SK-N-SH (cell line): Measurements from ENCODE around the gene TELO2. TPM values are rescaled to one million over a fixed set of nuclear protein-coding genes. Genes with fewer than 3 reads are reported as not detected.

Source experiments
- CTCF ChIA-PET: fragments of 300-600, 350-600 bp; formaldehyde crosslinking; extraction: SDS; loops from one replicate; lab custom pipeline; 2021; lab: Yijun Ruan, JAX
- POLR2A ChIA-PET: fragments of 350-600 bp; sonication (Branson Sonifier 250); formaldehyde crosslinking; extraction: SDS; loops from one replicate; lab custom pipeline; 2020; ENCODE audit warnings: antibody characterized with exemption, inconsistent platforms; lab: Yijun Ruan, JAX
- DNase-seq: peaks from one replicate; pipeline ENCODE4 v3.0.0; 2012
- H2AFZ ChIP-seq: fragments of 200-600 bp; sonication (generic); 2 replicates; pipeline ENCODE4 v1.8.1; 2016; ENCODE audit warnings: antibody characterized with exemption, mild to moderate bottlenecking, low read depth
- H3F3A ChIP-seq: fragments of 200-600 bp; sonication (generic); replicated peaks from 2 replicates; pipeline ENCODE3; 2016; ENCODE audit warnings: antibody characterized with exemption, mild to moderate bottlenecking; ENCODE audit not compliant: insufficient read depth
- H3K27ac ChIP-seq, 2 experiments: fragments of 200-500 bp in 1 of 2; fragments of 200-600 bp in 1 of 2; sonication (Bioruptor generic) in 1 of 2; sonication (generic), shearing (Covaris generic) in 1 of 2; 2 replicates each; pipeline versions ENCODE4 v1.5.1 to v1.6.1; 2014 to 2016; ENCODE audit warnings: low read depth in 2 of 2, inconsistent platforms in 1 of 2, low read length in 1 of 2, mild to moderate bottlenecking in 1 of 2, mixed read lengths in 1 of 2
- H3K27me3 ChIP-seq: fragments of 200-600 bp; sonication (generic), shearing (Covaris generic); 2 replicates; pipeline ENCODE4 v1.6.1; 2016; ENCODE audit warnings: mixed run types; ENCODE audit not compliant: insufficient read depth
- H3K36me3 ChIP-seq, 2 experiments: fragments of 200-500 bp in 1 of 2; fragments of 200-600 bp in 1 of 2; sonication (Bioruptor generic) in 1 of 2; sonication (generic) in 1 of 2; replicated peaks in 1 of 2; 2 replicates each; pipeline versions ENCODE3 to v1.5.1; 2014 to 2016; ENCODE audit warnings: low read length in 1 of 2, mild to moderate bottlenecking in 1 of 2; ENCODE audit not compliant: insufficient read depth in 2 of 2, control insufficient read depth in 1 of 2
- H3K4me1 ChIP-seq, 2 experiments: fragments of 200-500 bp in 1 of 2; fragments of 200-600 bp in 1 of 2; sonication (Bioruptor generic) in 1 of 2; sonication (generic), shearing (Covaris generic) in 1 of 2; 2 replicates each; pipeline versions ENCODE4 v1.5.1 to v1.6.1; 2014 to 2016; ENCODE audit warnings: low read depth in 1 of 2, low read length in 1 of 2, mixed run types in 1 of 2; ENCODE audit not compliant: insufficient read depth in 2 of 2, control insufficient read depth in 1 of 2
- H3K4me2 ChIP-seq: fragments of 200-600 bp; sonication (generic), shearing (Covaris generic); 2 replicates; pipeline ENCODE4 v1.6.1; 2017; ENCODE audit warnings: mixed run types
- H3K4me3 ChIP-seq, 2 experiments: fragments of 200-500 bp in 1 of 2; fragments of 200-600 bp in 1 of 2; sonication (Bioruptor generic) in 1 of 2; sonication (generic), shearing (Covaris generic) in 1 of 2; 2 replicates each; pipeline versions ENCODE4 v1.5.1 to v1.8.1; 2014 to 2016; ENCODE audit warnings: low read depth in 2 of 2, inconsistent platforms in 1 of 2, low read length in 1 of 2, mild to moderate bottlenecking in 1 of 2, mixed read lengths in 1 of 2, moderate library complexity in 1 of 2
- H3K79me2 ChIP-seq: fragments of 200-600 bp; sonication (generic); 2 replicates; pipeline ENCODE4 v1.8.1; 2017; ENCODE audit warnings: mild to moderate bottlenecking; ENCODE audit not compliant: insufficient read depth
- H3K9ac ChIP-seq: fragments of 200-600 bp; sonication (generic); 2 replicates; pipeline ENCODE4 v1.6.1; 2017; ENCODE audit warnings: mixed run types
- H3K9me2 ChIP-seq: fragments of 200-600 bp; sonication (generic); 2 replicates; pipeline ENCODE4 v1.6.1; 2017; ENCODE audit warnings: mixed run types
- H3K9me3 ChIP-seq: fragments of 200-600 bp; sonication (generic); 2 replicates; pipeline ENCODE4 v1.6.1; 2017; ENCODE audit warnings: mixed run types, mild to moderate bottlenecking, moderate library complexity
- H4K20me1 ChIP-seq: fragments of 200-600 bp; sonication (generic); 2 replicates; pipeline ENCODE4 v1.6.1; 2017; ENCODE audit warnings: mild to moderate bottlenecking, mixed run types; ENCODE audit not compliant: insufficient read depth
- EP300 ChIP-seq, 2 experiments: IDR thresholded peaks; 2 replicates each; pipeline versions ENCODE4 v1.4.0 to v1.6.1; 2012; ENCODE audit warnings: borderline replicate concordance in 1 of 2, low read depth in 1 of 2, low read length in 1 of 2
- FOXJ3 ChIP-seq: sonication (generic); formaldehyde crosslinking; IDR thresholded peaks from 2 replicates; pipeline ENCODE4 v1.5.1; 2020; ENCODE audit warnings: mild to moderate bottlenecking, missing genetic modification reagents
- GABPA ChIP-seq: IDR thresholded peaks from 2 replicates; pipeline ENCODE4 v1.4.0; 2012; ENCODE audit warnings: low read depth, mild to moderate bottlenecking
- JUND ChIP-seq: IDR thresholded peaks from 2 replicates; pipeline ENCODE4 v1.4.0; 2012
- MXI1 ChIP-seq: IDR thresholded peaks from 2 replicates; pipeline ENCODE4 v1.6.1; 2012; ENCODE audit warnings: mild to moderate bottlenecking, low read depth, low read length, improper control_type of control experiment
- RXRA ChIP-seq: IDR thresholded peaks from 2 replicates; pipeline ENCODE4 v1.4.0; 2012; ENCODE audit warnings: low read depth, mild to moderate bottlenecking, borderline replicate concordance
- SMC3 ChIP-seq: IDR thresholded peaks from 2 replicates; pipeline ENCODE4 v1.6.1; 2012; ENCODE audit warnings: low read depth, low read length, improper control_type of control experiment
- TEAD4 ChIP-seq: IDR thresholded peaks from 2 replicates; pipeline ENCODE4 v1.4.0; 2012; ENCODE audit warnings: mild to moderate bottlenecking, borderline replicate concordance; ENCODE audit not compliant: insufficient read depth
- WGBS: methylation state at CpG from one replicate; pipeline ENCODE4 v1.1.6; 2017; ENCODE audit warnings: low lambda C conversion rate; 5-methylcytosine and 5-hydroxymethylcytosine counted together
- polyA plus RNA-seq, 3 experiments: library from polyadenylated mRNA; depleted of rRNA; stranded (reverse); fragments of >200 nt; gene quantifications; 2 replicates each; pipeline ENCODE4 v1.2.3, GENCODE V29; 2012
- TF ChIP-seq, protein P1 (sequence below): IDR thresholded peaks from 2 replicates; pipeline ENCODE4 v1.4.0; 2012; ENCODE audit warnings: low read depth, borderline replicate concordance
- TF ChIP-seq, protein P2 (sequence below): fragments of 200-600 bp; sonication (generic); IDR thresholded peaks from 2 replicates; pipeline ENCODE4 v1.6.1; 2017; ENCODE audit warnings: antibody characterized with exemption, mild to moderate bottlenecking, moderate library complexity
- TF ChIP-seq, protein P3 (sequence below): fragments of 150-350 bp; IDR thresholded peaks from 2 replicates; pipeline ENCODE4 v1.6.1; 2016; ENCODE audit warnings: mild to moderate bottlenecking, low read depth, low read length
- TF ChIP-seq, protein P4 (sequence below): IDR thresholded peaks from 2 replicates; pipeline ENCODE4 v1.6.1; 2012; ENCODE audit warnings: mild to moderate bottlenecking, low read depth, low read length, moderate library complexity

Gene TELO2
- polyA plus RNA-seq, 1 of the 3 experiments (the other 2 are of a cell fraction) = 24.2 TPM

DNA sequence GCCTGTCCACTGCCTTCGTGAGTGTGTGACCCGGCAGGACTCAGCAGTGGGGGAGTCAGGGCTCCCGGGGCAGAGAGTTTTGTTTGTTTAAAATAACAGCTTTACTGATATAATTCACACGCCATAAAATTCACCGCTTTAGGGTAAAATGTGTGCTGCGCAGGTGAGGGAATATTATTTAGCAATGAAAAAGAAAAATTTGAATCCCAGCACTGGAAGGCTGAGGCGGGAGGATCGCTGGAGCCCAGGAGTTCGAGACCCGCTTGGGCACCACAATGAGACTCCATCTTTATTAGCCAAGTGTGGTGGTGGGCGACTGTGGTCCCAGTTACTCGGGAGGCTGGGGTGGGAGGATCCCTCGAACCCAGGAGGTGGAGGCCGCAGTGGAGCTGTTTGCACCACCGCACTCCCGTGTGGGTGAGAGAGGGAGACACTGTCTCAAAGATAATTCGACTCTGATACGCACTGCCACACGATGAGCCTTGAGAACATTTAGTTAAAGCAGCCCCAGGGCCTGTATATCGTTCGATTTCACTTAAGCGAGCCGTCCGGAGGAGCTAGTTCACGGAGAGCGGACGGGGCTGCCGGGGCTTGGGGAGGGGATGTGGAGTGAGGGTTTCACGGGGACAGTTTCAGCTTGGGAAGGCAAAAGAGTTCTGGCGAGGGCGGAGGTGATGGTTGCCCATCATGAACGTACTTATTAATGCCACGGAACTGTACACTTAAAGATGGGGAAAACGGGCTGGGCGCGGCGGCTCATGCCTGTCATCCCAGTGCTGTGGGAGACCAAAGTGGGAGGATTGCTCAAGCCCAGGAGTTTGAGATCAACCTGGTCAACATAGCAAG lies 10.2 kb downstream of the TELO2 start:
- peaks cover 0 to 40% of the 10 kb centered on the region in 2 experiments for H3K36me3 ChIP-seq
- no peak overlapping the region for H2AFZ ChIP-seq
- H3K4me1 ChIP-seq = no peaks in the 10 kb centered on the region
- H3K4me3 ChIP-seq = no peak overlapping the region
- no peaks in the 10 kb centered on the region for H3K79me2 ChIP-seq
- TF ChIP-seq EP300 (IDR thresholded peaks at IDR 0.05; ENCODE audit: borderline replicate concordance in 1 of 2, low read depth in 1 of 2, low read length in 1 of 2) (no peak), FOXJ3 (CRISPR knock-in tag) (no peak), GABPA (no peak), RXRA (no peak), MXI1 (no peak), TEAD4 (no peak)
- TF ChIP-seq, protein P1, sequence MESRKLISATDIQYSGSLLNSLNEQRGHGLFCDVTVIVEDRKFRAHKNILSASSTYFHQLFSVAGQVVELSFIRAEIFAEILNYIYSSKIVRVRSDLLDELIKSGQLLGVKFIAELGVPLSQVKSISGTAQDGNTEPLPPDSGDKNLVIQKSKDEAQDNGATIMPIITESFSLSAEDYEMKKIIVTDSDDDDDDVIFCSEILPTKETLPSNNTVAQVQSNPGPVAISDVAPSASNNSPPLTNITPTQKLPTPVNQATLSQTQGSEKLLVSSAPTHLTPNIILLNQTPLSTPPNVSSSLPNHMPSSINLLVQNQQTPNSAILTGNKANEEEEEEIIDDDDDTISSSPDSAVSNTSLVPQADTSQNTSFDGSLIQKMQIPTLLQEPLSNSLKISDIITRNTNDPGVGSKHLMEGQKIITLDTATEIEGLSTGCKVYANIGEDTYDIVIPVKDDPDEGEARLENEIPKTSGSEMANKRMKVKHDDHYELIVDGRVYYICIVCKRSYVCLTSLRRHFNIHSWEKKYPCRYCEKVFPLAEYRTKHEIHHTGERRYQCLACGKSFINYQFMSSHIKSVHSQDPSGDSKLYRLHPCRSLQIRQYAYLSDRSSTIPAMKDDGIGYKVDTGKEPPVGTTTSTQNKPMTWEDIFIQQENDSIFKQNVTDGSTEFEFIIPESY = no peak
- TF ChIP-seq, protein P2, sequence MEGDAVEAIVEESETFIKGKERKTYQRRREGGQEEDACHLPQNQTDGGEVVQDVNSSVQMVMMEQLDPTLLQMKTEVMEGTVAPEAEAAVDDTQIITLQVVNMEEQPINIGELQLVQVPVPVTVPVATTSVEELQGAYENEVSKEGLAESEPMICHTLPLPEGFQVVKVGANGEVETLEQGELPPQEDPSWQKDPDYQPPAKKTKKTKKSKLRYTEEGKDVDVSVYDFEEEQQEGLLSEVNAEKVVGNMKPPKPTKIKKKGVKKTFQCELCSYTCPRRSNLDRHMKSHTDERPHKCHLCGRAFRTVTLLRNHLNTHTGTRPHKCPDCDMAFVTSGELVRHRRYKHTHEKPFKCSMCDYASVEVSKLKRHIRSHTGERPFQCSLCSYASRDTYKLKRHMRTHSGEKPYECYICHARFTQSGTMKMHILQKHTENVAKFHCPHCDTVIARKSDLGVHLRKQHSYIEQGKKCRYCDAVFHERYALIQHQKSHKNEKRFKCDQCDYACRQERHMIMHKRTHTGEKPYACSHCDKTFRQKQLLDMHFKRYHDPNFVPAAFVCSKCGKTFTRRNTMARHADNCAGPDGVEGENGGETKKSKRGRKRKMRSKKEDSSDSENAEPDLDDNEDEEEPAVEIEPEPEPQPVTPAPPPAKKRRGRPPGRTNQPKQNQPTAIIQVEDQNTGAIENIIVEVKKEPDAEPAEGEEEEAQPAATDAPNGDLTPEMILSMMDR = no peak
- H3K9me2 ChIP-seq = no peaks in the 10 kb centered on the region
- no peak overlapping the region for H3K4me2 ChIP-seq
- CTCF ChIA-PET = interaction anchor here (1.1 to 1.8 kb wide), 2 partner anchors 9 to 10 kb away, joined by 3 to 5 read pairs; partner anchors contain the start of gene TELO2
- H3K27me3 ChIP-seq = no peaks in the 10 kb centered on the region
- no peak for DNase-seq
- POLR2A ChIA-PET = no interaction called here
- 97% methylated on average over 37 of the region's 37 CpGs for WGBS
- H3F3A ChIP-seq = no peaks in the 10 kb centered on the region
- H3K9ac ChIP-seq = no peak overlapping the region
- H3K27ac ChIP-seq = no peak overlapping the region
- H4K20me1 ChIP-seq = no peaks in the 10 kb centered on the region
- no peaks in the 10 kb centered on the region for H3K9me3 ChIP-seq

DNA sequence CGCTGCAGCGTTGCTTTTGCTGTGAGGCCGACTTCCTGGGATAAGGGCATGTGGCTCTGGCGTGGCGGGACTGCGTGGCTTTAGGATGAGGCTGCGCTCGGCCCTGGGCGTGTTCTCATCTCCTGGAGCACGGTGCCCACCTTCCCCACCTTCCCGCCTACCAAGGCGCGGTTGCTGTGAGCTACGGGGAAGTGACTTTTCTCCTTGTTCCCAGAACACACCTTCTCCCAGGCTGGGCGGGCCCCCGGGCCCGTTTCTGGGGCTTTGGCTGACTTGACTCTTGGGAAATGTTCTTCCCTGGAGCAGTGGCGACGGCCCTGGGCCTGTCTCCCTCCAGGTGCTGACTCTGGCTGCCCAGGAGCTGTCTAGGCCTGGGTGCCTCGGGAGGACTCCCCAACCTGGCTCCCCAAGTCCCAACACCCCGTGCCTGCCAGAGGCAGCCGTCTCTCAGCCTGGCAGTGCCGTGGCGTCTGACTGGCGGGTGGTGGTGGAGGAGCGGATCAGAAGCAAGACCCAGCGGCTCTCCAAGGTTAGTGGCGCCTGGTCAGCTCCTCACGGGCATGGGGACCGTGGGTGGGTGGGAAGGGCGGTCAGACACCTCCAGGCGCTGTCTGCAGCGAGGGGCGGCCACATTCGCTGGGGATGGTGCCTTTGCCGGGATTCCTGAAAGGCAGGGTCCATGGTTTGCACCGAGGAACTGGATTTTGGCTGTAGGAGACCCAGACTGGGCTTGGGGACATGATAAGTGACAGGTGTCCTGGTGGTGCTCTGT lies 12.1 kb downstream of the TELO2 start:
- Histone ChIP-seq H3K4me3 (no peak overlapping the region), H3K9me3 (no peaks in the 10 kb centered on the region), H3K9me2 (no peaks in the 10 kb centered on the region), H3K4me2 (no peak overlapping the region), H4K20me1 (no peaks in the 10 kb centered on the region), H3K79me2 (no peaks in the 10 kb centered on the region), H3F3A (no peaks in the 10 kb centered on the region), H3K4me1 (no peaks in the 10 kb centered on the region), H3K36me3 (peaks cover 0 to 35% of the 10 kb centered on the region in 2 experiments), H2AFZ (no peak overlapping the region), H3K27ac (no peak overlapping the region), H3K27me3 (no peaks in the 10 kb centered on the region), H3K9ac (no peak overlapping the region)
- TF ChIP-seq SMC3 (no peak), JUND (no peak)
- TF ChIP-seq, protein P3, sequence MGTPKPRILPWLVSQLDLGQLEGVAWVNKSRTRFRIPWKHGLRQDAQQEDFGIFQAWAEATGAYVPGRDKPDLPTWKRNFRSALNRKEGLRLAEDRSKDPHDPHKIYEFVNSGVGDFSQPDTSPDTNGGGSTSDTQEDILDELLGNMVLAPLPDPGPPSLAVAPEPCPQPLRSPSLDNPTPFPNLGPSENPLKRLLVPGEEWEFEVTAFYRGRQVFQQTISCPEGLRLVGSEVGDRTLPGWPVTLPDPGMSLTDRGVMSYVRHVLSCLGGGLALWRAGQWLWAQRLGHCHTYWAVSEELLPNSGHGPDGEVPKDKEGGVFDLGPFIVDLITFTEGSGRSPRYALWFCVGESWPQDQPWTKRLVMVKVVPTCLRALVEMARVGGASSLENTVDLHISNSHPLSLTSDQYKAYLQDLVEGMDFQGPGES = no peak
- TF ChIP-seq, protein P4, sequence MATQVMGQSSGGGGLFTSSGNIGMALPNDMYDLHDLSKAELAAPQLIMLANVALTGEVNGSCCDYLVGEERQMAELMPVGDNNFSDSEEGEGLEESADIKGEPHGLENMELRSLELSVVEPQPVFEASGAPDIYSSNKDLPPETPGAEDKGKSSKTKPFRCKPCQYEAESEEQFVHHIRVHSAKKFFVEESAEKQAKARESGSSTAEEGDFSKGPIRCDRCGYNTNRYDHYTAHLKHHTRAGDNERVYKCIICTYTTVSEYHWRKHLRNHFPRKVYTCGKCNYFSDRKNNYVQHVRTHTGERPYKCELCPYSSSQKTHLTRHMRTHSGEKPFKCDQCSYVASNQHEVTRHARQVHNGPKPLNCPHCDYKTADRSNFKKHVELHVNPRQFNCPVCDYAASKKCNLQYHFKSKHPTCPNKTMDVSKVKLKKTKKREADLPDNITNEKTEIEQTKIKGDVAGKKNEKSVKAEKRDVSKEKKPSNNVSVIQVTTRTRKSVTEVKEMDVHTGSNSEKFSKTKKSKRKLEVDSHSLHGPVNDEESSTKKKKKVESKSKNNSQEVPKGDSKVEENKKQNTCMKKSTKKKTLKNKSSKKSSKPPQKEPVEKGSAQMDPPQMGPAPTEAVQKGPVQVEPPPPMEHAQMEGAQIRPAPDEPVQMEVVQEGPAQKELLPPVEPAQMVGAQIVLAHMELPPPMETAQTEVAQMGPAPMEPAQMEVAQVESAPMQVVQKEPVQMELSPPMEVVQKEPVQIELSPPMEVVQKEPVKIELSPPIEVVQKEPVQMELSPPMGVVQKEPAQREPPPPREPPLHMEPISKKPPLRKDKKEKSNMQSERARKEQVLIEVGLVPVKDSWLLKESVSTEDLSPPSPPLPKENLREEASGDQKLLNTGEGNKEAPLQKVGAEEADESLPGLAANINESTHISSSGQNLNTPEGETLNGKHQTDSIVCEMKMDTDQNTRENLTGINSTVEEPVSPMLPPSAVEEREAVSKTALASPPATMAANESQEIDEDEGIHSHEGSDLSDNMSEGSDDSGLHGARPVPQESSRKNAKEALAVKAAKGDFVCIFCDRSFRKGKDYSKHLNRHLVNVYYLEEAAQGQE = no peak
- WGBS = 91% methylated on average over 18 of the region's 37 CpGs
- no peak for DNase-seq
- POLR2A ChIA-PET = no interaction called here
- CTCF ChIA-PET = no interaction called here
